Globus pallidus (tissue), 1 donor: ENCODE measurements around the gene C19orf81.

Experiments
- DNase-seq: peaks from one replicate; pipeline ENCODE4 v3.0.0-alpha.2; 2015; ENCODE audit warnings: low spot score

C19orf81 gene

DNA sequence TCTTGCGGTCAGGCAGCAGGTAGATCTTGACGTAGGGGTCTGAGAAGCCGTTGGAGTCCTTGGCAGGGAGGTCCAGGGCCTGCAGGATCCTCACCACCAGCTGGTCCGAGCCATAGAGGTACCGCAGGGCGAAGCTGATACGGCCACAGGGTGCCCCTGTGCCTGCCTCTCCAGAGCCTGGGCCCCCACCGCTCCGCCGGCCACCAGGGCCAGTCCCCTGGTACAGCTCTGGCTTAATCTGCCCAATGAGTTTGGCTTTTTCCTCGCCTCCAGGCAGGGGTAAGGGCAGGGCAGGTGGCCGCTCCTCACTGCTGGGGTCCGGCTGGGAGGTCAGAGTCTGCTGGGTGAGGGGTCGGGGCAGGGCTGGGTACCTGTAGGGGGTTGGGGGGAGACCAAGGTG lies 19.4 kb upstream of the C19orf81 start:
- DNase-seq, result no peak

DNA sequence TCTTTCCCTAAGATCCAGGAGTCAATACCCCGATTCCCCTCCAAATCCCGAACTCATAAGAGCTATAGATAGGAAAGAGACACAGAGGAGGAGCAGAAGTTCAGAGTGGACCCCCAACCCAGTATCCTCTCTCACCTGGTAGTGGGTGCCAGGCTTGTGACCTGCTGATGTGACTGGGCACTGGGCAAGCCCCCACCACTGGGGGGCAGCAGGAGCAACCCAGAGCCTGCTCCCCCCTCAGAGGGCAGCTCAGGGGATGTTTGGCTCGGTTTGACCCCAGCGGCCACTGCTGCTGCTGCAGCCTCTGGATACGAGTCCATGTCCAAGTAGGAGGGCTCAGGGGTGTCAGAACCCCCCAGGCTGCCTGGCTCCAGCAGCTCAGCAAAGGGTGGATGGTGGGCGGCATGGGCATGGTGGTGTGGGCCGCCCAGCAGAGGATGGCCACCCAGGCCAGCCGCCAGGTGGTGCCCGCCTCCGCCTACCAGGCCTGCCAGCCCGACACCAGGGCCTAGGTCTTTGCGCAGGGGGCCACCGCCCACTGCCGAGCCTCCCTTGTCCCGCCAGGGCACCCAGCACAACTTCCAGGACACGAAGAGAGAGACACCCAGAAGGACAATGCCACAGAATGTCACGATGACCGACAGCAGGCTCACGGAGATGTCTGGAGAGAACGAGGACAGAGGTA lies 17.0 kb upstream of the C19orf81 start:
- DNase-seq, result no peak

DNA sequence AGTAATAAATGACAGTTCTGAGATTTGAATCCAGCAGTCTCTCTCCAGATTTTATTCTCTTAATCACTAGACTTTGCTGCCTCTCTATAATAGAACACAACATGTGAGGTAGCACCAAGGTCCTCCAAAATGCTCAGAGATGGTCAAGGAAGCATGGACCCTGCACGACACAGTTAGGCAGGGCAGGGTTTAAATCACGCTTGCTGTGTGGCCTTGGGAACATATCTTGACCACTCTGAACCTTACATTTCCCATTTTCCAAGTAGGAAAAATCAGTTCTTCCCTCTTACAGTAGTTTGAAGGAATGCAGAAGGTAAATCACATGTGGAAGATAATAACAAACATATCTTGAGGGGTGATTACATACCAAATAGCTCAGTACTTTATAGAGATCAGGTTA lies 15.9 kb upstream of the C19orf81 start:
- DNase-seq, result no peak

DNA sequence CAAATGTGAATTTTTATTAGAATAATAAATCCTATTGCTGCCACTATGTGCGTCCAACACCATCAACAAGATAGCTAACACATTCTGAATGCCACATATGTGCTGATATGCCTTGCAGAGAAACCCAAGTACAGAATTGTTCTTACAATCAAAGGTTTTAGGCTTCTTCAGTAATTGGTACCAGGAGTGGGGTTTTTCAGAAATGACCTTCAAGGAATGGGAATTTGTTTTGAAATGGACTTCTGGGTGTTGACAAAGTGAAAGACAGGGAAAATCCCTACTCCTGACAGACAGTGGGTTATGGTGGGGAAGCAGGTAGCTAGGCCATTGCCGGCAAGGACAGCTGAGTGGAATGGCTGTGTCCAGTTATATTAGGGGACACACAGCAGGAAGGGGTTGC lies 15.3 kb upstream of the C19orf81 start:
- DNase-seq, result no peak

DNA sequence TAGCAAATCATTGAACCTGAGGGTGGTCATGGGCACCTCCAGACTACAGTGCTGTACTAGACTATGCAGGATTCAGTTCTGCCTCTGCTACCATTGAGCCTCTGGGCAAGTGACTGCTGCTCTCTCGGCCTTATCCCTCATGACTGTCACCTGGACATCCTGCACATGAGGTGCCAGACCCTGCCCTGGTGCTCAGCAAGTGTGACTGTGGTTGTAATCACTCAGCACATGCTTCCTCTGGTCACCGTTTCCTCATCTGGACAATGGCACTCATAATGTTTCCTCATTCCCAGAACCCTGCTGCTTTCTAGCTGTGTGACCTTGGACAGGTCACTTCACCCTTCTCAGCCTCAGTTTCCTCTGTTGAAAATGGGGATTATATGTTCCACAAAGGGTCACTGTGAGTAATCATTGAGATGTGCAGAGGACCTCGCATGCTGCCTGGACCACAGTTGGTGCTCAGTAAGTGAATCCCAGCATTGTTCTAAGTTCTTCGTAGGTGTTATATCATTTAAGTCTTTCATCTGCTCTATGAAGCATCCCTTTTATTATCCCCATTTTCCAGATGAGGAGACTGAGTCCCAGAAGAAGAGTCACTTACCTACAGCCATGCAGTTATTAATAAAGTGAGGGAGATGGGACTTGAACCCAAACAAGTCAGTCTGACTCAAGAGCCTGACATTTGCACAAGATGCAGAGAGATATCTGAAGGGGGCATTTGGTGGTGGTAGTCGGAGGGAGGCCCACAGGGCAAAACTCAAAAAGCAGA lies 12.7 kb upstream of the C19orf81 start:
- DNase-seq, result no peak

DNA sequence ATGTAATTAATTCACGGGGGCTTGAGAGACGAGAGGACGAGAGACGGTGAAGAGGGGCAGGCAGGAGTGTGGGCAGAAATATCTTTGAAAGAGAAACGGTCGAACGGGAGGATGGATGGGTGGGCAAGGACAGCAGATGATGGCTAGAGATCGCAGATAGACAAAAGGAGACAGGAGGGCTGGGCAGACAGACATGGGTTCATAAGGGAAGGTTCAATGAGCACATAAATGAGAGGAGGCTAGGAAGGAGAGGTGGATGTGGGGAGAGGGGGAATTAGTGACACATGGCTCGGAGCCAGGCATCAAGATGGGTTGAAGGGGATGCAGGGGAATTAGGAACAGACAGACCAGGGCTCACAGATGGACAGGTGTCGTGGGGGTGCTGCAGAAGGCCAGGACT lies 10.6 kb upstream of the C19orf81 start:
- DNase-seq, result no peak

DNA sequence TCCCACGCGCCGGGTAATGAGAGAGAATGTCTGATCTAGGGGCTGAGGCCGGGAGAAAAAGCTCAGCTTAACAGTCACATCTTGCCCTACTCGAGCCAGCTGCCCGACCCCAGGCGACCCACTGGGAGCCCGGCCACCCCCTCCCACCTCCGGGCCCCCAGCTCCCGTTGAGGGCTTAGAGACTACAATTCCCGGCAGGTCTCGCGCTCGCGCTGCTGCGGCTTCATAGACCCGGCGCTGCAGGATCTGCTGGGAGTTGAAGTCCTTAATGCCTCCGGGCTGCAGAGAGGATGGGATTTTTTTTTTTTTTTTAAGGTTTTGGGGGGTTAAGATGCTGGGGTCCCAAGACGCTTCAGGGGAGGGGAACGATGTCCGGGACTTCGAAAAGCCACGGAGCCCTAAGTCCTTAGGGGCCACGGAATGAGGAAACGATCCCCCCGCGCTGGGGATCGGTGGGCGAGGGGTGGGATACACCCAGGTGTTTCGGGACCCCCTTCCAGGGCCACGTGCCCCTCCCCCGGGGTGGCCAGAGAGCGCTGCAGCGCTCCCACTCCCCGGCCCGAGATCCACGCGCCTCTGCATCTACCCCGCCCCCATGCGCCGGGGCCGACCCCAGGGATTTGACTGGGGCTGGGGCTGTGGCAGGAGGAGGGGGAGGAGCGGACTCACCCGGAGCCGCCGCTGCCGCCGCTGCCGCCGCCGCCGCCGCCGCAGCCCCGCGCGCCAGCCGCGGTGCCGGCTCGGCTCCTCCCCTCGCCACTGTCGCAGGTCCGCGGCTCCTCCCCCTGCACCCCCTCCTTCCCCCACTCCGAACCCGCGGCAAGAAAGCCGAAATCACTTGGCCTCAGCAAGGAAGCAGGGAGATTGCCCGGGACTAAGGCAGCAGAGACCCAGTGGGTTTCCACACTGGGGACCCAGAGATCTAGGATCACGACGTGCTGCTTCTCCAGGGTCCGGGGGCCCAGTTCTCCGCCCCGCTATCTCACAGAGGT lies 9.8 kb upstream of the C19orf81 start, which contains the start of gene SYT3:
SYT3 (minus strand) TSS at position 761 of the 992 bp plus-strand sequence. CDS start 2,470 bp downstream, outside the sequence.
- DNase-seq, result peak; percentile 49

DNA sequence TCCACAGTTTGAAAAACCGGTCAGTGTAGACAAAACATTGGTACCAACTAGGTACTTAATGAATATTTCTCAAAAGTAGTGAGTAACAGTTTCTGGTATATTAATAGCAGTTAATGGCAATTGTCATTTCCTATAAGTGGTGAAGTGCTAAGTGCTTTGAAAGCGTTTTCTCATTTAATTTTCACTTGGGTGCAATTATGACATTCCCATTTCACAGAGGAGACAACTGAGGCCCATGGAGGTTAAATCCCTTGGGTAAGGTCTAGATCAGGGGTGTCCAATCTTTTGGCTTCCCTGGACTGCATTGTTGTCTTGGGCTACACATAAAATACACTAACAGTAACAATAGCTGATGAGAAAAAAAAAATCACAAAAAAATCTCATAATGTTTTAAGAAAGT lies 8.9 kb upstream of the C19orf81 start:
- no peak for DNase-seq

DNA sequence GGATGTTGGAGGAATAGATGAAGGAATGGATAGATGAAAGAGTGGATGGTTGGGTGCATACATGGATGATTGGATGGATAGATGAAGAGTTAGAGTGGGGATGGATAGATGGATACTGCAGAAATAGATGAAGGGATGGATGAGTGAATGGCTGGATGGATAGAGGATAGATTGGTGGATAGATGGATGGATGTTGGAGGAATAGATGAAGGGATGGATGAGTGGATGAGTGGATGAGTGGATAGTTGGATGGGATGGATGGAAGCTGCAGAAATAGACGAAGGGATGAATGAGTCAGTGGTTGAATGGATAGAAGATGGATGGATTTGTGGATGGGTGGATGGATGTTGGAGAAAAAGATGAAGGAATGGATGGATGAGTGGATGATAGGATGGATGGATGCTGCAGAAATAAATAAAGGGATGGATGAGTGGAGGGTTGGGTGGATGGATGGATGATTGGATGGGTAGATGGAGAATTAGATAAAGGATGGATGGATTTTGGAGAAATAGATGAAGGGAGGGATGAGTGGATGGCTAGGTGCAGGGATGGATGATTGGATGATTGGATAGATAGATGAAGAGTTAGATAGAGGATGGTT lies 4.8 kb upstream of the C19orf81 start:
- DNase-seq, result no peak

DNA sequence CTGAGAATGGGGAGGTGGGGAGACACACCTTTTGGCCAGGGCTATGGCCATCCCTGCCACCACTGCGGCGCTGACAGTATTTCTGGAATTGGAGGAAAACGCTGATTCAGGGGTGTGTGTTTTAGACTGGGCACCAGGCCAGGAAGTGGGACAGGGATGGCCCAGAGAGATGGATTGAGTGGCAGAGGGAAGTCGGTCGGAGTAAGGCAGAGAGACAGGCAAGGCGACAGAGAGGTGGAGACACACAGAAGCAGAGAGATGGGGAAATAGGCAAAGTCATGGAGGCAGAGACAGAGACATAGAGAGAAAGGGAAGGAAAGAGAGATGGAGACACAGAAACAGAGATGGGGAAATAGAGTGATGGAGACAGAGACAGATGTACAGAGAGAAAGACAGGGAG lies 4.1 kb upstream of the C19orf81 start:
- DNase-seq, result no peak

DNA sequence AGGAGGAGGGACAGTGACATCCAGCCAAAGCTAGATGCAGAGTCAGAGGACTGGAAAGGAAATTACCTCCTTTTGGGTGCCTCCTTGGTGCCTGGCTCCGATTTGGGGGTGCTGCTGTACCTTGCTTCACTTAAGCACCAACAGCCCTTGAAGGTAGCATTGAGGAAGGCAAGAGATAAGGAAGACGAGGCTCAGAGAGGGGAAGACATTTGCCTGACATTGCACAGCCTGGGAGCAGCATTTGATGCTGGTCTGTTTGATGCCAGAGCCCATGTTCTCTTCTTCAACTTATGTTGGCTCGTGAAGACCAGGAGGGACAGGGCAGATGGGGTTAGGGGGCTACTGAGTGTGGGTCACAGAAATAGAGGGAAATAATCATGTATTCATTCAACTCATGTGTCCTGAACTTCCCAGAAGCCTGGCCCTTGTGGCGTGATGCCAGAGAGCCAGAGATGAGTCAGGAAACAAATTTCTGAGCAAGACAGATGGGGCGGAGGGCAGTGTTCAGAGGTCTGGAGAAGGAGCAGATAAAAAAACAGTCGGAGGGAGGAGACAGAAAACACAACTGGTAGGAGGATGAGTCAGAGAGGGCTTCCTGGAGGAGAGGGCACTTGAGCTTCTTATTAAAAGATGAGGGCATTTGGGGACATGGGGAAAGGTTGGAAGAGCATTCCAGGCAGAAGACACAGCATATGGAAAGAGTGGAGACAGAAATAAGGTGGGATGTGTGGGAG lies 3.0 kb upstream of the C19orf81 start:
- DNase-seq, result no peak

DNA sequence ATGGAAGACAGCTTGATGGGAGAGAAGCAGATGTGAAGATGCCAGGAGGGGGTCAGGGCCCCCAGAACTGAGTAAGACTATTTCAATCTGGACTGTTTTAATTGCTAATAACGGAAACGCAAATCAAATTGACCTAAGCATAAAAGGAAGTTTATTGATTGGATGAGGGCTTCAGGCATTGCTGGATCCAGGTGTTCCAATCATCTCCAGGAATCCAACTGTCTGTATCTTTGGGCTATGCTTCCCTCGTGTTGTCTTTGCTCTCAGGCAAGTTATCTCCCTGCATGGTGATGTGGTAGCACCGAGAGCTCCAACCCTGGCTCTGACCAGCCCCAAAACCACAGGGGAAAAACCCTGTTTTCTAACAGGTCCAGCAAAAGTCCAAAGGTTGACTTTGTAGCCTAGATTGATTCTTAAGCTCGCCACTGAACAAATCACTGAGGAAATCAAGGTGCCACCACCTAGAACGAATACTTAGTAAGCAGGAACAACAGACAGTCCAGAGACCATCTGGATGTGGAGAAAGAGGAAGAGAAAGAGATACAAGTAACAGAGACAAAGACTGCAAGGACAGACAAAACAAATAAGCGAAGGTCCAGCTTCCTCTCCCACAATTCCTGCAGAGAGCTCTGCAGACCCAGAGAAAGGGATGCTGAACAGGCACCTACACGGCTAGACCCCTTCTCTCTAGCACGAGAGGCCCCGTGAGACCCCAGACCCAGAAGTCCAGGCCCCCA lies 1.2 kb upstream of the C19orf81 start:
- no peak for DNase-seq

DNA sequence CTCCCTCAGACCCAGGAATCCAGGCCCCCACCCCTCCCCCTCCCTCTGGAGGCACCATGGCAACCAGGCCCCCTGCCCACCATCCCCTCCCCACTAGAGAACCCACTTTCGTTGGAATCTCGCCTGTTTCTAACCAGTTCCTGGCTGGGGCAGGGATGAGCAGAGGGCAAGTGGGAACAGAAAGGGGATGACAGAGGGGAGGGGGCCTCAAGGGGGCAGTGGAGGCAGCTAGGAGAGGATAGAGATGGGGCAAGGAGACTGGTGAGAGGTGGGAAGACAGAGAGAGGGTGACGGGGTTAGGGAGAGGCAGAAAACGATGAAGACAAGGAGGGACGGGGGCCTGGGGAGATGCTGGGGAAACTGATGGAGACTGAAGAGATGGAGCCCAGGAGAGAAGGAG lies 586 bp upstream of the C19orf81 start:
- no peak for DNase-seq

DNA sequence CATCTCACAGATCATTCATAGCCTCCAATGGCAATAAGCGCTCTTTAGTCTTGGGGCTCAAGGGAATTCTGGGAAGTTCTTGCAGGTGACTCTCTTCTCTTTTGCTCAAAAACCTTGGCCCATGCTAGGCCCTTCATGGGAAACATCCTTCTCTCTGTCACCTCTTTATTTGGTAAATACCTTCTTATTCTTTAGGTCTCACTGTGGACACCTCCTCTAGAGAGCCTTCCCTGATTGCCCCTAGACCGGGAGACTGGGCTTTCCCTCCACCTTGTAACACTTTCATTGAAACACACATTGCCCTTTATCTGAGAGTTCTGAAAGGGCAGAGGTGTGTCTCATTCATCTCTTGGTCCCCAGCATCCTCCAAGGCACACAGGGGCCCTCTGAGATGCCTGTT lies 1.9 kb downstream of the C19orf81 start:
- DNase-seq, result no peak

DNA sequence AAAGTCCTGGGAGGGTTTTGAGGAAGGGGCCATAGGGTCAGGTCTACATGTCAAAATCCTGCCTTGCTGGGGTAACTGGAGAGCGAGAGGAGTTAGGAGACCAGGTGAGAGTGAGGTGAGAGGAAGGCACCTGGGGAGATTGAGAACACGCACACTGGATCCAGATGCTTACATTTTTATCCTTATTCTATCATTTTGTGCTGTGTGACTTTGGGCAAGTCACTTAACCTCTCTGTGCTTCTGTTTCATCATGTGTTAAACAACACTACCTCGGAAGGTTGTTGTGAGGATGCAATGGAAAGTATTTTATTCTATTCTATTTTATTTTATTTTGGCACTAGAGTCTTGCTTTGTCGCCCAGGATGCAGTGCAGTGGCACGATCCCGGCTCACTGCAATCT lies 3.5 kb downstream of the C19orf81 start:
- no peak for DNase-seq

DNA sequence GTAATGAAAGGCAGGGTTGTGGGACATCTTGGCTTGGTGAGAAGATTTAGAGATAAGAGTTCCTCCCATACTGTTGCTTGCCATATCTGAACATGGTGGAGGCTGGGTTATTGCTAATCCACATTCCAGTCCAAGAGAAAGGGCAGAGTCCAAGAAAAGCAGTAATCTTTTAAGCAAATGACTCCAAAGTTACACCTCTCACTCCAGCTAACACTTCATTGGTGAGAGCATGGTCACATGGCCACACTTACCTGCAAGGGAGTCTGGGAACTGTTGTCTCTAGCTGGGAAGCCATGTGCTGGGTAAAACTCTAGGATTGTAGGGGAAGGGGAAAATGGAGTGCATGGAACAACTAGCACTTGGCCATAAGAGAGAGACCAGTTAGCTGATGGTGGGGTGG lies 5.6 kb downstream of the C19orf81 start:
- no peak for DNase-seq

DNA sequence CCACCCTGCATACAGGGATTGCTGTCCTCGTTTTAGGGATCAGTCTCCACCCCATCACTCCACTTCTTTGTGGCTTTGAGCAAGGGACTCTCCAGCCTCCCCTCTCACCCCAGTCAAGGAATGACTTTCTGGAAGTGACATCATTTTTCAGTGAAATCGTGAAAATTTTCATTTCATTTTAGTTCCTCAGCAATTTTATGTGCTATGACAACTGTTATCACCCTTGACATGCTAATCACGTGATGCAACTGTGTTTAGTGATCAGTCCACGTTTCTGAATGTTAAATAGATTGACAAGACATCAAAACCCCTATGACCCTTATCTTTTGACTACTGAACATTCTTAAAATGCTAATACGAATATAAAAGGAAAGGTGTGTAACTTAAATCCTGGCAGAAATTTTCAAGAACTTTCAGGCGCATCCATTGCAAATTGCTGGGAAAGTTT lies 8.0 kb downstream of the C19orf81 start:
- no peak for DNase-seq

DNA sequence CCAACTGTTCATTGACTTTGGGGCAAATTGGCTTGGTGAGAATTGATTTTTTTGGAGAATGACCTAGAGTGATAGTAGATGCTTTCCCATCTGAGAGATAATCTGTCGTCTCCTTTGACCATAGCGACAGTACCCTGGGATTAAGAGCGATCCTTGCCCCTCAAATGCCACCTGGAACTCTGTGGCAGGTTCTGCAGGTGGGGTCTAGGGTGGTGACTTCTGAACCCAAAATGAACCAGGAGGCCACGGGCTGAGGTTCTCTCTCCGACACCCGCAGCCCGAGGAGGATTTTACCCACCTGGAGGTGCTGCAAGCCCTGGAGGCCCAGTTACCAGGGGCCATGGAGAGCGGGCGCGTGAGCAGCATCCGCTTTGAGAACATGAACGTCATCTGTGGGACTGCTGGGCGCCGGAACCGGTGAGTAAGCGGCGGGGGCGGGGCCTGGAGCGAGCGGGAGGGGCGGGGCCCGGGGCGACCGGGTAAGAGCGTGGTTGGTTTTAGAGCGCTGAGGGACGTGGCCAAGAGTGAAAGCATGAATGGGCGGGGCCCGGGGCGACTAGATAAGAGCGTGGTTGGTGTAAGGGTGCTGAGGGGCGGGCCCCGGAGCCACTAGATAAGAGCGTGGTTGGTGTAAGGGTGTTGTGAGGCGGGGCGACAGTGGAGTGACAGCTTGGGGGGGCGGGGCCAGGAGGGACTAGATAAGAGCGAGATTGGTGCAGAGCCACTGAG lies 8.6 kb downstream of the C19orf81 start:
- peak; percentile 99 for DNase-seq

DNA sequence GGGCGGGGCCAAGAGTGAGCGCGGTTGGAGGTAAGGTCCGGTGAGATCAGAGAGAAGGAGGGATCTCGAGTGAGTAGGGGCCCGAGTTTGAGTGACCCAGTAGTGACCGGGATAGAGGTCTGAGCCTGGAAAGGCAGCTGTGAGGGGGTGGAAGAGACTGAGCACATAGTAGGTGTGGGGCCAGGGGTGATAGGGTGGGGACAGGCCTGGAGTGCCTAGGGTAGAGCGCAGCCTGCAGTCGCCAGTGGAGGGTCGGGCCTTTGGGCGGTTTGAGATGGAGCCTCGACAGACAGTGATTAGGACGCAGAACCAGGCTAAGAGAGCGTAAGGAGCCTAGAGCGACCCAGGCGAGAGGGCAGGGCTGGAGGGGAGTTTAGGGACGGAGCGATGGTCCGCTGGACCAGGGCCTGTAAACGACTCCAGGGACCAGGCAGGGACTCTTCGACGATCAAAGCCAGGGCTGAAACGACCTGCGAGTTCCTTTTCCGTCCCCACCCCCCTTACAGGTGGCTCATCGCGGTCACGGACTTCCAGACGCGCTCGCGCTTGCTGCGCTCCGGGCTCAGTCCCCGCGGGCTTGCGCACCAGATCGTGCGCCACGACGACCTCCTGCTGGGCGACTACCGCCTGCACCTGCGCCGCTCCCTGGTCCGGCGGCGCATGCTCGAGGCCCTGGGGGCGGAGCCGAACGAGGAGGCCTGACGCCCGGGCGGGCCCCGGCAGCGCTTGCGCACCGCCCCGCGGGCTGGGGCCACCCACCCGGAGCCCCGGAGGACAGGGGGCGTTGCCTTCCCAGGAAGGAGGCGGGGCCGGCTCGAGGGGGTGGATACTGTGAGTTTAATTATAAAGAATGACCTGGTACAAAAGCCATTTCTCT lies 9.4 kb downstream of the C19orf81 start:
- DNase-seq, result peak; percentile 78
